ENCODE measurements around the gene ARHGEF10L. TPM values are rescaled to one million over a fixed set of nuclear protein-coding genes. Genes with fewer than 3 reads are reported as not detected.

Gene ARHGEF10L
- polyA plus RNA-seq, 3 donors = 35.2 to 52.0 (median 47.3) TPM

GRCh38 chr1:17579951-17580939 lies 40.7 kb downstream of the ARHGEF10L start:
- DNase-seq (ENCODE audit: extremely low read depth in 1 of 11, low read depth in 9 of 11, low spot score in 4 of 11) = peak in 2 of 11 donors; percentile 57 to 67

- no peak for DNase-seq (ENCODE audit: extremely low read depth in 1 of 11, low read depth in 9 of 11, low spot score in 4 of 11)
These were observed 42.1 kb downstream of the ARHGEF10L start for GRCh38 chr1:17581389-17582123.

GRCh38 chr1:17582124-17582774 lies 42.8 kb downstream of the ARHGEF10L start:
- DNase-seq (ENCODE audit: extremely low read depth in 1 of 11, low read depth in 9 of 11, low spot score in 4 of 11) = no peak

- no peak for DNase-seq (ENCODE audit: extremely low read depth in 1 of 11, low read depth in 9 of 11, low spot score in 4 of 11)
These were observed 45.0 kb downstream of the ARHGEF10L start for GRCh38 chr1:17584539-17584938.

DNA sequence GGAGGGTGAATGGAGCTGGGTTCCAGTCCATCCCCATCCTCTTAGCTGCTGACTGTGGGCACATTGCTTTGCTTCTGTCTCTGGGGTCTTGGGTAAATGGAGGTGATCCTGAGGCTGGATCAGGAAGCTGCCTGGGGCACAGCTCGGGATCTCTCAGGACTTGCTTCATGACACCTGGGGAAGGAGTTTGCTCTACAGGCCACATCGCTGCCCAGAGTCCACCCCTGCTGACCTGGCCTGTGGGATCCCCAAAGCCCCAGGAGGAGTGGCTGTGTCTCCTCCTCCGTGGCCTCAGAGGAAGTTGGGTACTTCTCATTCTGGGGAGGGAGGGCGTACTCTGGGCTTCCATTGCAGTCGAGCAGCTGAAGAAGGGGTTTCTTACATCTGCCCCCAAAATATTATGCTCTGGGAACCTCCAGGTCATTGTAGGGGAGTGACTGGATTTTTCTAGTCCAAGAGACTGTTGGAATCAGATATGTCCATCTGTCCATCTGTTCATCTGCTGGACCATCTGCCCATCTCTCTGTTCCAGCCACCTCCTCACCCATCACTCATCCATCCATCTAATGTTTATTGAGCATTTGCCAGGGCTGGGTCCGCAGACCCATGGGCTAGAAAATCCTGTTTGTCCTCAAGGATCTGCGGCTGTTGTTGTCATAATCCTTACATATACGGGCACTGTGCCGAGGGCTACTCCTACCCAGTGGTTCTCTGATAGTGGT lies 45.9 kb downstream of the ARHGEF10L start:
- DNase-seq (ENCODE audit: extremely low read depth in 1 of 11, low read depth in 9 of 11, low spot score in 4 of 11) = no peak

GRCh38 chr1:17586172-17586964 lies 46.9 kb downstream of the ARHGEF10L start:
- no peak for DNase-seq (ENCODE audit: extremely low read depth in 1 of 11, low read depth in 9 of 11, low spot score in 4 of 11)

DNA sequence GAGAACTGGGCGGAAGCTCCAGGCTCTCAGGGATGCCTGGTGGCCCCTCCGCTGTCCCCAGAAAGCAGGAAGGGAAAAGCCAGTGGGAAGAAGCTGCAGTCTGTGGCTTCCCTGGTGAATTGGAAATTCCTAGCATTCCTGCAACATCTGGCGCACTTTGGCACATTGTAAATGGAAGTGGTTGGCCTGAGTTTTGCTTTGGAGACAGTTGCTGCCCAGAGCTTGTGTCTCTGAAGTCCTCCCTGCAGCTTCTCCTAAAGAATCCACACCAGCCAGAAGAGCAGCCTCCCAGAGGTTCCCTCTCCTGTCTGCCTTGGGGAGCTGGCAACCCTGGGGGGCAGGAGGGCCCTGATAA lies 48.2 kb downstream of the ARHGEF10L start:
- no peak for DNase-seq (ENCODE audit: extremely low read depth in 1 of 11, low read depth in 9 of 11, low spot score in 4 of 11)

GRCh38 chr1:17588048-17588871 lies 48.8 kb downstream of the ARHGEF10L start:
- DNase-seq (ENCODE audit: extremely low read depth in 1 of 11, low read depth in 9 of 11, low spot score in 4 of 11) = no peak

DNA sequence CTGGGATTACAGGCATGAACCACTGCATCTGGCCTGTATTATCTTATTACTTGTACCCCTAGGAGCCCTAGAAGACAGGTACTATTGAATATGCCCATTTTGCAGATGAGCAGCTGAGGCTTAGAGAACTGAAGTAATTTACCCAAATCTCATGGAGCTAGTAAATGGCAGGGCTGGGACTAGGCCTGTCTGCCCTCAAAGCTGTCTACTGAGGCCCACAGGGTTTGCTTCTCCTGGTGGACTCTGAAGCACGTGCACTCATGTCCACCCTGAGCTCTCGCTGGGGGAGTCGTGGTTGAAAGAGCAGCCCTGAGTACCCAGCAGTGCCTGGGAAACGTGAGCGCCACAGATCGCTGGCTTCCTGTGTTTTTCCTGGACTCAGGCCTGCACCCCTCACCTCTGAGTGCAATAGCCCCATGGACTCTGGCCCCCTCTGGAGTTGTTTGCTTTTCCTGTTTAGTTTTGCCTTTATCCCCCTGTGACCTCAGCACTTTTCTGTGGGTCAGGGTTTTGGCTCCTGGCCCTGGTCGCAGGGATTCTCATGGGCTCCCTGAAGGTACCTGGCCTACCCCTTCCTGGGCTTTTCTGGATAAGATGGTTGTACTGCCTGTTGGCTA lies 52.4 kb downstream of the ARHGEF10L start:
- no peak for DNase-seq (ENCODE audit: extremely low read depth in 1 of 11, low read depth in 9 of 11, low spot score in 4 of 11)

DNA sequence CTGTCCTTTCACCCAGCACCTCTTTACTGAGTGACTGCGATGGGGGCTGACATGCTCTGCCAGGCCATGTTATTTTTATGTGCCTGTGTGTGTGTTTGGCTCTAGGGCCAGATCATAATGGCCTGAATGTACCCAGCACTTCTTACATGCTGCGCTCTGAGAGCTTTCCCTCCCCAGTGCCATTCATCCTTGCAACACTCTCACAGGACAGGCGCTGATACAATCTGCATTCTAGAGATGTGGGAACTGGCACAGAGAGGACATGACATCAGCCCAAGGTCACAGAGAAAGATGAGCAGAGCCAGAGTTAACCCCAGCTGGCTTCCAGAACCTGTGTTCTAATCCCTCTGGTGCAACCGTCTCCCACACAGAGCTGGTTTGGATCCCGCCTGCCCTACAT lies 54.5 kb downstream of the ARHGEF10L start:
- no peak for DNase-seq (ENCODE audit: extremely low read depth in 1 of 11, low read depth in 9 of 11, low spot score in 4 of 11)

DNA sequence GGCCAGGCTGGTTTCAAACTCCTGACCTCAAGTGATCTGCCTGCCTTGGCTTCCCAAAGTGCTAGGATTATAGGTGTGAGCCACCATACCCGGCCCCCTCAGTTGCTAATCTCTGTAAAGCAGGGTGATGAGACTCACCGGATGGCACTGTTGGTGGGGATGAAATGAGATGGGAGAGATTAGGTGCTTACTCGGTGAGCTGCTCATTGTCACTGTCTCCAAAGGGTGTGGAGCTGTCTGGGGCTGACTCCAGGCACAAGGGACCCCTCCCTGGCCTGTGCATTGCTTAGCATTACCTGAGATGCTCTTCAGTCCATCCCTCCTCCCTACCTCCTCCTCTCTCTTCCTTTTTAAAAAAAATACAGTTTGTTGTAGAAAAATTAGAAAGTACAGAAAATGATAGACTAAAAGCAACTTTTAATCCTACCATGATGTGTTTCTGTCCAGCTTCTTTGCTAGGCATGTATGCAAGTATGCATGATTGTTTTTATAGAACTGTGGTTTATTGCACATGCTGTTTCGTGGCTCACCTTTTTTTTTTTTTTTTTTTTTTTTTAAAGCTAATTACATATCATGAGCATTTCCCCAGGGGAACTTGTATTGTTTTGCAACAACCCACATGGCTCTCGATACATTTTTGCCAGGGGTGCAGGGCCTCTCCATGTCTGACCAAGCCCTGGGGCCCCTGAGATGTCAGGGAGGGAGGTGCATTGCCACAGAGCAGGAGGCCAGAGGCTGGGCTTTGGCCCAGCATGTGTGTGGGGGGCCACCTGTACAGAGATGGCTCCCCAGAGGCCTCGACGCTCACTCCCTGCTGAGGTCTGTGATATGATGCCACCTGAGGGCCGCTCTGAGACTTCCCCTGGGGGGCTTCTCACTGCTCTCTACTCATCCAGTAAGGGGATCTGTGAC lies 55.4 kb downstream of the ARHGEF10L start:
- DNase-seq (ENCODE audit: extremely low read depth in 1 of 11, low read depth in 9 of 11, low spot score in 4 of 11) = no peak

DNA sequence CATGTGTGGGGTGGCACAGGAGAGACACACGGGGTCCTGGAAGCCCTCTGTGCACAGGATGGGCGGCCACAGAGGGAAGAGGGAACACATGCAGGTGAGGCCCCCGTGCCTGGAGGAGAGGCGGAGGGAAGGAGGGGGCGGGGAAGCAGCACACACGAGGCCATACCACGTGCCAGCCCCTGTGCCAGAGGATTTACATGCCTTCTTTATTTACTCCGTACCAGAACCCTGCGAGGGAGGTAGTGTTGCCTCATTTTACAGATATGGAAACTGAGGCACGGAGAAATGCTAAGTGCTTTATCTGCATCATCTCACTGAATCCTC lies 56.1 kb downstream of the ARHGEF10L start:
- no peak for DNase-seq (ENCODE audit: extremely low read depth in 1 of 11, low read depth in 9 of 11, low spot score in 4 of 11)

GRCh38 chr1:17596186-17596585 lies 56.7 kb downstream of the ARHGEF10L start:
- DNase-seq (ENCODE audit: extremely low read depth in 1 of 11, low read depth in 9 of 11, low spot score in 4 of 11) = no peak

GRCh38 chr1:17596651-17597509 lies 57.4 kb downstream of the ARHGEF10L start:
- DNase-seq (ENCODE audit: extremely low read depth in 1 of 11, low read depth in 9 of 11, low spot score in 4 of 11) = no peak

- no peak for DNase-seq (ENCODE audit: extremely low read depth in 1 of 11, low read depth in 9 of 11, low spot score in 4 of 11)
These were observed 58.2 kb downstream of the ARHGEF10L start for GRCh38 chr1:17597651-17598050.

All from renal cortex interstitium (tissue), 11 donors.